ENCODE measurements around the gene KRT38. TPM values are rescaled to one million over a fixed set of nuclear protein-coding genes. Genes with fewer than 3 reads are reported as not detected.

KRT38 gene
- total RNA-seq, 2 experiments from 2014 or later = not detected

GRCh38 chr17:41420134-41420533 is 20.6 kb downstream of the KRT38 start:
- Mint-ChIP-seq H3K27me3 (no peaks in the 10 kb centered on the region), H3K36me3 (ENCODE audit: low read depth) (no peaks in the 10 kb centered on the region), H3K4me1 (no peaks in the 10 kb centered on the region), H3K4me3 (no peak overlapping the region), H3K27ac (no peak overlapping the region), H3K9me3 (ENCODE audit: low read depth) (no peaks in the 10 kb centered on the region)
- no peak for DNase-seq
- ATAC-seq = no peak
- intact Hi-C loops (cut with DNase I, micrococcal nuclease) = no loop called here
- CTCF ChIA-PET = interaction anchor here (0.6 to 3.4 kb wide), 3 partner anchors 8 to 15 kb away, joined by 3 to 13 read pairs (median 3); no protein-coding TSS in a partner anchor
- POLR2A ChIA-PET = no interaction called here

- no peak overlapping the region for H3K27ac Mint-ChIP-seq
- intact Hi-C loops (cut with DNase I, micrococcal nuclease) = no loop called here
- POLR2A ChIA-PET = no interaction called here
Measured at GRCh38 chr17:41419716-41420115, 21.1 kb downstream of the KRT38 start.

GRCh38 chr17:41418116-41418860 is 22.5 kb downstream of the KRT38 start:
- H3K4me1 Mint-ChIP-seq = no peaks in the 10 kb centered on the region
- POLR2A ChIA-PET = no interaction called here

More at GRCh38 chr17:41419716-41420115, 21.1 kb downstream of the KRT38 start:
- no peaks in the 10 kb centered on the region for H3K27me3 Mint-ChIP-seq
- H3K9me3 Mint-ChIP-seq (ENCODE audit: low read depth) = no peaks in the 10 kb centered on the region
- ATAC-seq (no peak), DNase-seq (no peak)
- H3K36me3 Mint-ChIP-seq (ENCODE audit: low read depth) = no peaks in the 10 kb centered on the region
- H3K4me1 Mint-ChIP-seq = no peaks in the 10 kb centered on the region
- no peak overlapping the region for H3K4me3 Mint-ChIP-seq
- CTCF ChIA-PET = interaction anchor here (0.7 to 3.4 kb wide), 2 partner anchors 10 to 15 kb away, joined by 3 to 13 read pairs; no protein-coding TSS in a partner anchor

GRCh38 chr17:41417576-41418015 is 23.2 kb downstream of the KRT38 start:
- no peaks in the 10 kb centered on the region for H3K27me3 Mint-ChIP-seq
- H3K4me3 Mint-ChIP-seq = no peak overlapping the region
- DNase-seq (no peak), ATAC-seq (no peak)
- intact Hi-C loops (cut with DNase I, micrococcal nuclease) = no loop called here
- no peak overlapping the region for H3K27ac Mint-ChIP-seq
- POLR2A ChIA-PET = no interaction called here
- CTCF ChIA-PET = interaction anchor here (0.8 to 3.4 kb wide), 9 partner anchors 9 to 547 kb away, joined by 3 to 13 read pairs (median 3); no protein-coding TSS in a partner anchor
- no peaks in the 10 kb centered on the region for H3K36me3 Mint-ChIP-seq (ENCODE audit: low read depth)
- no peaks in the 10 kb centered on the region for H3K4me1 Mint-ChIP-seq
- H3K9me3 Mint-ChIP-seq (ENCODE audit: low read depth) = no peaks in the 10 kb centered on the region

More at GRCh38 chr17:41418116-41418860, 22.5 kb downstream of the KRT38 start:
- no peak overlapping the region for H3K4me3 Mint-ChIP-seq
- DNase-seq = no peak
- CTCF ChIA-PET = interaction anchor here (0.8 to 3.4 kb wide), 9 partner anchors 10 to 547 kb away, joined by 3 to 13 read pairs (median 3); no protein-coding TSS in a partner anchor
- H3K9me3 Mint-ChIP-seq (ENCODE audit: low read depth) = no peaks in the 10 kb centered on the region
- intact Hi-C loops (cut with DNase I, micrococcal nuclease) = no loop called here
- H3K27ac Mint-ChIP-seq = no peak overlapping the region
- no peaks in the 10 kb centered on the region for H3K27me3 Mint-ChIP-seq
- no peak for ATAC-seq
- H3K36me3 Mint-ChIP-seq (ENCODE audit: low read depth) = no peaks in the 10 kb centered on the region

- no peak overlapping the region for H3K4me3 Mint-ChIP-seq
- ATAC-seq (no peak), DNase-seq (no peak)
- POLR2A ChIA-PET = no interaction called here
- no peaks in the 10 kb centered on the region for H3K27me3 Mint-ChIP-seq
- CTCF ChIA-PET = interaction anchor here (1.0 to 3.4 kb wide), 7 partner anchors 9 to 77 kb away, joined by 3 to 13 read pairs (median 3); no protein-coding TSS in a partner anchor
- H3K4me1 Mint-ChIP-seq = no peaks in the 10 kb centered on the region
- H3K36me3 Mint-ChIP-seq (ENCODE audit: low read depth) = no peaks in the 10 kb centered on the region
- H3K9me3 Mint-ChIP-seq (ENCODE audit: low read depth) = no peaks in the 10 kb centered on the region
- H3K27ac Mint-ChIP-seq = no peak overlapping the region
- intact Hi-C loops (cut with DNase I, micrococcal nuclease) = no loop called here
Measured at GRCh38 chr17:41417127-41417526, 23.7 kb downstream of the KRT38 start.

GRCh38 chr17:41416479-41416878 is 24.3 kb downstream of the KRT38 start:
- H3K4me3 Mint-ChIP-seq = no peak overlapping the region
- no peaks in the 10 kb centered on the region for H3K27me3 Mint-ChIP-seq
- ChIA-PET CTCF (interaction anchor here (1.4 kb wide), 1 partner anchor 9 kb away, joined by 4 read pairs; no protein-coding TSS in a partner anchor), POLR2A (no interaction called here)
- H3K4me1 Mint-ChIP-seq = no peaks in the 10 kb centered on the region
- intact Hi-C loops (cut with DNase I, micrococcal nuclease) = no loop called here
- ATAC-seq = no peak
- no peaks in the 10 kb centered on the region for H3K36me3 Mint-ChIP-seq (ENCODE audit: low read depth)
- H3K27ac Mint-ChIP-seq = no peak overlapping the region
- DNase-seq = no peak
- H3K9me3 Mint-ChIP-seq (ENCODE audit: low read depth) = no peaks in the 10 kb centered on the region

- POLR2A ChIA-PET = no interaction called here
- intact Hi-C loops (cut with DNase I, micrococcal nuclease) = no loop called here
- no peak for ATAC-seq
- no peak overlapping the region for H3K27ac Mint-ChIP-seq
- no peaks in the 10 kb centered on the region for H3K4me1 Mint-ChIP-seq
- CTCF ChIA-PET = interaction anchor here (1.4 kb wide), 1 partner anchor 8 kb away, joined by 4 read pairs; no protein-coding TSS in a partner anchor
- no peak for DNase-seq
- H3K9me3 Mint-ChIP-seq (ENCODE audit: low read depth) = no peaks in the 10 kb centered on the region
- H3K36me3 Mint-ChIP-seq (ENCODE audit: low read depth) = no peaks in the 10 kb centered on the region
- no peak overlapping the region for H3K4me3 Mint-ChIP-seq
- H3K27me3 Mint-ChIP-seq = no peaks in the 10 kb centered on the region
Measured at GRCh38 chr17:41415833-41416335, 24.9 kb downstream of the KRT38 start.

GRCh38 chr17:41415411-41415810 is 25.4 kb downstream of the KRT38 start:
- no peaks in the 10 kb centered on the region for H3K27me3 Mint-ChIP-seq
- ATAC-seq (no peak), DNase-seq (no peak)
- H3K27ac Mint-ChIP-seq = no peak overlapping the region
- CTCF ChIA-PET = no interaction called here
- POLR2A ChIA-PET = no interaction called here
- no peaks in the 10 kb centered on the region for H3K4me1 Mint-ChIP-seq
- no peaks in the 10 kb centered on the region for H3K36me3 Mint-ChIP-seq (ENCODE audit: low read depth)
- intact Hi-C loops (cut with DNase I, micrococcal nuclease) = no loop called here
- no peaks in the 10 kb centered on the region for H3K9me3 Mint-ChIP-seq (ENCODE audit: low read depth)
- no peak overlapping the region for H3K4me3 Mint-ChIP-seq

- intact Hi-C loops (cut with DNase I, micrococcal nuclease) = no loop called here
- Mint-ChIP-seq H3K4me3 (no peak overlapping the region), H3K27me3 (no peaks in the 10 kb centered on the region), H3K36me3 (ENCODE audit: low read depth) (no peaks in the 10 kb centered on the region), H3K9me3 (ENCODE audit: low read depth) (no peaks in the 10 kb centered on the region), H3K27ac (no peak overlapping the region), H3K4me1 (peaks cover 4% of the 10 kb centered on the region)
- ChIA-PET CTCF (interaction anchor here (0.6 kb wide), 1 partner anchor 135 kb away, joined by 3 read pairs; no protein-coding TSS in a partner anchor), POLR2A (no interaction called here)
- DNase-seq (no peak), ATAC-seq (no peak)
Measured at GRCh38 chr17:41413982-41414381, 26.8 kb downstream of the KRT38 start.

GRCh38 chr17:41413353-41413957 is 27.3 kb downstream of the KRT38 start:
- ATAC-seq (no peak), DNase-seq (no peak)
- Mint-ChIP-seq H3K36me3 (ENCODE audit: low read depth) (no peaks in the 10 kb centered on the region), H3K4me3 (no peak overlapping the region), H3K9me3 (ENCODE audit: low read depth) (no peaks in the 10 kb centered on the region), H3K27me3 (no peaks in the 10 kb centered on the region), H3K27ac (no peak overlapping the region), H3K4me1 (peaks cover 6% of the 10 kb centered on the region)
- ChIA-PET POLR2A (no interaction called here), CTCF (interaction anchor here (0.6 to 0.9 kb wide), 2 partner anchors 31 to 136 kb away, joined by 3 read pairs; partner anchors contain the start of gene KRT34)
- intact Hi-C loops (cut with DNase I, micrococcal nuclease) = no loop called here

- peaks cover 8% of the 10 kb centered on the region for H3K4me1 Mint-ChIP-seq
- H3K27ac Mint-ChIP-seq = no peak overlapping the region
- H3K4me3 Mint-ChIP-seq = no peak overlapping the region
- H3K9me3 Mint-ChIP-seq (ENCODE audit: low read depth) = no peaks in the 10 kb centered on the region
- no peaks in the 10 kb centered on the region for H3K36me3 Mint-ChIP-seq (ENCODE audit: low read depth)
- DNase-seq (no peak), ATAC-seq (no peak)
- ChIA-PET CTCF (interaction anchor here (1.0 kb wide), 1 partner anchor 63 kb away, joined by 4 read pairs; no protein-coding TSS in a partner anchor), POLR2A (no interaction called here)
- intact Hi-C loops (cut with DNase I, micrococcal nuclease) = no loop called here
- H3K27me3 Mint-ChIP-seq = no peaks in the 10 kb centered on the region
Measured at GRCh38 chr17:41411072-41411840, 29.5 kb downstream of the KRT38 start.

Data from activated CD4-positive, alpha-beta T cell treated with anti-CD3 and anti-CD28 coated beads for 36 hours (primary cell).